Endodermal cell (in vitro differentiated cells): ENCODE data around the gene LRRIQ4. TPM values are rescaled to one million over a fixed set of nuclear protein-coding genes. Genes with fewer than 3 reads are reported as not detected.

Experiments used
- DNase-seq: peaks from one replicate; pipeline ENCODE4 v3.0.0-alpha.2; 2017
- H3K27ac ChIP-seq: 2 replicates; pipeline ENCODE4 v1.5.1; 2013; ENCODE audit warnings: mild to moderate bottlenecking, low read depth, low read length, moderate library complexity
- H3K27me3 ChIP-seq: 2 replicates; pipeline ENCODE4 v1.6.1; 2013; ENCODE audit warnings: mild to moderate bottlenecking, low read length, moderate library complexity; ENCODE audit not compliant: insufficient read depth, control insufficient read depth, poor library complexity, severe bottlenecking
- H3K36me3 ChIP-seq: 2 replicates; pipeline ENCODE4 v1.7.0; 2013; ENCODE audit warnings: mild to moderate bottlenecking, low read length, moderate library complexity; ENCODE audit not compliant: control insufficient read depth, insufficient read depth
- H3K4me1 ChIP-seq: one replicate; pipeline ENCODE4 v1.7.0; 2013; ENCODE audit warnings: low read length; ENCODE audit not compliant: control insufficient read depth, insufficient read depth
- H3K4me3 ChIP-seq: 2 replicates; pipeline ENCODE4 v1.5.1; 2013; ENCODE audit warnings: mild to moderate bottlenecking, low read length, moderate library complexity
- H3K9ac ChIP-seq: 2 replicates; pipeline ENCODE4 v1.6.1; 2013; ENCODE audit warnings: mild to moderate bottlenecking, low read length, moderate library complexity; ENCODE audit not compliant: poor library complexity, severe bottlenecking; ENCODE audit errors: extremely low read depth
- H3K9me3 ChIP-seq: 2 replicates; pipeline ENCODE4 v1.6.1; 2013; ENCODE audit warnings: mild to moderate bottlenecking, low read length, moderate library complexity; ENCODE audit not compliant: control insufficient read depth
- H3K27ac Mint-ChIP-seq: 2 replicates; pipeline ENCODE4 v1.8.0; 2020; ENCODE audit warnings: mixed read lengths
- H3K27me3 Mint-ChIP-seq: 2 replicates; pipeline ENCODE4 v1.8.0; 2021; ENCODE audit warnings: mild to moderate bottlenecking, mixed read lengths; ENCODE audit not compliant: insufficient read depth
- H3K36me3 Mint-ChIP-seq: 2 replicates; pipeline ENCODE4 v1.8.0; 2020; ENCODE audit warnings: low read depth, mixed read lengths
- H3K4me1 Mint-ChIP-seq: 2 replicates; pipeline ENCODE4 v1.8.0; 2020; ENCODE audit warnings: mixed read lengths
- H3K4me3 Mint-ChIP-seq: 2 replicates; pipeline ENCODE4 v1.8.0; 2020; ENCODE audit warnings: mild to moderate bottlenecking, moderate library complexity, mixed read lengths
- H3K9me3 Mint-ChIP-seq: 2 replicates; pipeline ENCODE4 v1.8.0; 2020; ENCODE audit warnings: mild to moderate bottlenecking, mixed read lengths
- CTCF ChIP-seq: fragments of 200-600 bp; sonication (generic); conservative IDR thresholded peaks from 2 replicates; pipeline ENCODE4 v1.5.0; 2021; ENCODE audit warnings: antibody characterized with exemption, mild to moderate bottlenecking
- WGBS, 2 experiments: methylation state at CpG; one replicate each; pipeline versions ENCODE4 v1.1.5 to v1.1.7; 2013; ENCODE audit warnings: missing lambda C conversion rate in 2 of 2, mixed read lengths in 1 of 2; ENCODE audit not compliant: insufficient coverage in 1 of 2, insufficient read length in 1 of 2; 5-methylcytosine and 5-hydroxymethylcytosine counted together
- total RNA-seq, 2 donors: library from RNA; stranded (reverse); fragmentation: NEBNext Ultra II Directional in 1 of 2; extraction: Animal tissue kit (Norgen Biotek cat#: 25700) in 1 of 2; gene quantifications; 2 replicates in 1 of 2; 3 replicates in 1 of 2; pipeline ENCODE4 v1.2.1, GENCODE V29; 2021

LRRIQ4 gene
- total RNA-seq, 2 donors from 2014 or later: not detected

- peaks cover 7% of the 10 kb centered on the region for H3K9me3 Mint-ChIP-seq
- Histone ChIP-seq H3K4me1 (no peaks in the 10 kb centered on the region), H3K36me3 (peaks cover 3% of the 10 kb centered on the region), H3K9ac (peak within 1 kb of the TSS; percentile 63), H3K27ac (peak within 1 kb of the TSS; percentile 74), H3K9me3 (no peaks in the 10 kb centered on the region), H3K4me3 (peak within 1 kb of the TSS; percentile 95), H3K27me3 (no peaks in the 10 kb centered on the region)
- peak within 1 kb of the TSS; percentile 96 for H3K27ac Mint-ChIP-seq
- H3K27me3 Mint-ChIP-seq: no peaks in the 10 kb centered on the region
- 8 to 12% methylated on average over 20 to 50 of the region's 51 CpGs for WGBS, 2 experiments
- H3K4me3 Mint-ChIP-seq: peak within 1 kb of the TSS; percentile 79
- peaks cover 2% of the 10 kb centered on the region for H3K36me3 Mint-ChIP-seq
- peak; percentile 94 for DNase-seq
- peak; percentile 12 for TF ChIP-seq CTCF
- H3K4me1 Mint-ChIP-seq: peaks cover 13% of the 10 kb centered on the region
These were observed 43.1 kb upstream of the LRRIQ4 start, which contains the start of gene ACTRT3 for GRCh38 chr3:169769287-169770181. Gene ACTRT3, minus strand, starts transcription at chr3:169769561. Its CDS starts 41 bp downstream, at chr3:169769520.

DNA sequence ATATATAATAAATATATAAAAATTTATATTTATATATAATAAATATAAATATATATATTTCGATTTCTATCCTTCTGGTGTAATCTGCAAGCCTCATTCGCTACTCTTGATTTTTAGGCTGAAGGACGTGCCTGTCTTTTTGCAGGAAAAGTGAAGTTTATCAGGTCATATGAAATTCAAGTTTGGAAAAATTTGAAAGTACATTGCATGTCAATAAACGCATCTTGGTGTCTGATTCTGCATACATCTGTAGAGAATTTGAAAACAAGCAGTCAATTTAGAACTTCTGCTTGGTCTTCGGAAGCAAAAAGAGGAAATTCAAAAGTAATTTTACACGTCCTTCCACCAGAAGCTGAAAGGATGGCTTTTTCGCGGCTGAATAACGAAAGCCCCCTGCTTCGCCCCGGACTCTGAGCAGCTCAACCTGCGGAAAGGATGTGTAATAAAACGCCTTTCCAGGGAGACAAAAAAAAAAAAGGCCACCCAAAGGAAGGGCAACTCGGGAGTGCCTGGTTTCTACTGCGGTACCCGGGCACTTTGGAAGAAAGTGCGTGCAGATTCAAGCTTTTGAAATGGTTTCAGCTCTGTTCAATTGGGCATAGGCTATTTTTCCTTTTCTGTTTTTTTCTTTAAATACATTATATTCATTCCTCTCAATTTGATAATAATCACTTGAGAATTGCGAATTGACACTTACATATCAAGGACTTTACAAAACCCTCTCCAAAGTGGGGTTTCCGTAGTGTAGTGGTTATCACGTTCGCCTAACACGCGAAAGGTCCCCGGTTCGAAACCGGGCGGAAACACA, 41.0 kb upstream of the LRRIQ4 start:
- WGBS, 2 experiments: 1 to 2% methylated on average over 20 to 21 of the region's 27 CpGs
- peaks cover 23% of the 10 kb centered on the region for H3K36me3 ChIP-seq
- H3K27me3 ChIP-seq: no peaks in the 10 kb centered on the region
- no peaks in the 10 kb centered on the region for H3K4me1 ChIP-seq
- TF ChIP-seq CTCF: no peak
- H3K4me3 ChIP-seq: peak overlapping the region; percentile 95
- peaks cover 11% of the 10 kb centered on the region for H3K36me3 Mint-ChIP-seq
- no peaks in the 10 kb centered on the region for H3K27me3 Mint-ChIP-seq
- no peaks in the 10 kb centered on the region for H3K9me3 Mint-ChIP-seq
- peak overlapping the region; percentile 99 for H3K27ac Mint-ChIP-seq
- H3K27ac ChIP-seq: peak overlapping the region; percentile 94
- H3K4me1 Mint-ChIP-seq: peaks cover 12% of the 10 kb centered on the region
- H3K4me3 Mint-ChIP-seq: peak overlapping the region; percentile 94
- peak; percentile 83 for DNase-seq
- H3K9me3 ChIP-seq: no peaks in the 10 kb centered on the region
- H3K9ac ChIP-seq: peak overlapping the region; percentile 94

GRCh38 chr3:169772305-169772896, 40.3 kb upstream of the LRRIQ4 start:
- Histone ChIP-seq H3K36me3 (peaks cover 29% of the 10 kb centered on the region), H3K27me3 (no peaks in the 10 kb centered on the region), H3K4me3 (peak overlapping the region; percentile 95), H3K4me1 (no peaks in the 10 kb centered on the region), H3K9me3 (no peaks in the 10 kb centered on the region), H3K27ac (peak overlapping the region; percentile 94), H3K9ac (peak overlapping the region; percentile 94)
- peak overlapping the region; percentile 99 for H3K27ac Mint-ChIP-seq
- no peak for TF ChIP-seq CTCF
- no peaks in the 10 kb centered on the region for H3K9me3 Mint-ChIP-seq
- no peaks in the 10 kb centered on the region for H3K27me3 Mint-ChIP-seq
- peaks cover 18% of the 10 kb centered on the region for H3K36me3 Mint-ChIP-seq
- H3K4me3 Mint-ChIP-seq: peak overlapping the region; percentile 94
- H3K4me1 Mint-ChIP-seq: peaks cover 12% of the 10 kb centered on the region
- 0% methylated on average over 11 to 15 of the region's 15 CpGs for WGBS, 2 experiments
- peak; percentile 88 for DNase-seq
